GM23248 (cell line): ENCODE results near the gene GEMIN5.

Source experiments
- EZH2 ChIP-seq: fragments of 200-600 bp; sonication (generic); IDR thresholded peaks from 2 replicates; pipeline ENCODE4 v1.6.1; 2018; ENCODE audit warnings: antibody characterized with exemption, mild to moderate bottlenecking; ENCODE audit not compliant: insufficient read depth, poor library complexity, severe bottlenecking
- EZH2phosphoT487 ChIP-seq: fragments of 200-600 bp; sonication (generic); IDR thresholded peaks from 2 replicates; pipeline ENCODE4 v1.6.1; 2018; ENCODE audit warnings: antibody characterized with exemption, moderate library complexity, mild to moderate bottlenecking, low read depth; ENCODE audit not compliant: insufficient read depth

DNA sequence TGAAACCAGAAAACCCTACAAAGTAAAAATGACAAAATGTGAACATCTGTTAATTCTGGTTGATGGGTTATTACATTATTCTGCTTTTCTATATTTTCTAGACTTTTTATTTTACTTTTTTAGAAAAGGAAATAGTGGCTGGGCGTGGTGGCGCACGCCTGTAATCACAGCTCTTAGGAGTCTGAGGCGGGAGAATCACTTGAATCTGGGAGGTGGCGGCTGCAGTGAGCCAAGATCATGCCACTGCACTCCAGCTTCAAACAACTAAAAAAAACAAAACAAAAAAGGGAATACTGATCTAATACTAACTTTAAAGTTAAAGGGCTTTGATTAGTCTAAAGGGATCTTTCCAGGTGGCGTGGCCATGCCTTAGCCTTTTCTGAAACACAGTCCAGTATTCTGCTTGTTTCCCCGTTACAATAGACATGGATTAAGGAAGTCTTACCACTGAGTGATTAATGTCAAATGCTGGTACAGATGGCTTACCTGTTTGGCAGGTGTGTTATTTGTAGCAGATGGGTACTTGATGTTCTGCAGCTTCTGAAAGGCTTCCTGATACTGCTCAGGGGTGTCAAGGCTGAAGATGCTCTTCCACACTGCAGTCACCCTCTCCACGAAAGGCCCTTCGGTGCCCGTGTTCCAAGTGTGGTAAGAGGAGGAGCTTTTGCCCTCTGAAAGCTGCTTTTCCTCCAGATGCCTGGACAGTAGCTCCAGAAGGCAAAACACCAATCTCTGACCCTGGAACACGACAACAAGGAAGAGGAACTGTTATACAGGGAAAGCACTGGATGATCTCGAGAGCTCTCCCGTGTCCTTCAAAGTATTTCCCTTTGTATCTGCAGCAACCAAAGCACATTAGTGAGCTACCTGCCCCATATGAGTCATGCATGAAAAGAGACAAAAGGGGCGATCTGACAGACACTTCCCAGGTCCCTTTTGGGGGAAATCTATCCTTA is 42.1 kb downstream of the GEMIN5 start:
- TF ChIP-seq EZH2 (no peak), EZH2phosphoT487 (no peak)
